SK-N-SH (cell line): ENCODE measurements around the gene GYPC. TPM values are rescaled to one million over a fixed set of nuclear protein-coding genes. Genes with fewer than 3 reads are reported as not detected.

Source experiments
- CTCF ChIA-PET: fragments of 300-600, 350-600 bp; formaldehyde crosslinking; extraction: SDS; loops from one replicate; lab custom pipeline; 2021; lab: Yijun Ruan, JAX
- POLR2A ChIA-PET: fragments of 350-600 bp; sonication (Branson Sonifier 250); formaldehyde crosslinking; extraction: SDS; loops from one replicate; lab custom pipeline; 2020; ENCODE audit warnings: antibody characterized with exemption, inconsistent platforms; lab: Yijun Ruan, JAX
- DNase-seq: peaks from one replicate; pipeline ENCODE4 v3.0.0; 2012
- H2AFZ ChIP-seq: fragments of 200-600 bp; sonication (generic); 2 replicates; pipeline ENCODE4 v1.8.1; 2016; ENCODE audit warnings: antibody characterized with exemption, mild to moderate bottlenecking, low read depth
- H3F3A ChIP-seq: fragments of 200-600 bp; sonication (generic); replicated peaks from 2 replicates; pipeline ENCODE3; 2016; ENCODE audit warnings: antibody characterized with exemption, mild to moderate bottlenecking; ENCODE audit not compliant: insufficient read depth
- H3K27ac ChIP-seq, 2 experiments: fragments of 200-500 bp in 1 of 2; fragments of 200-600 bp in 1 of 2; sonication (Bioruptor generic) in 1 of 2; sonication (generic), shearing (Covaris generic) in 1 of 2; 2 replicates each; pipeline versions ENCODE4 v1.5.1 to v1.6.1; 2014 to 2016; ENCODE audit warnings: low read depth in 2 of 2, inconsistent platforms in 1 of 2, low read length in 1 of 2, mild to moderate bottlenecking in 1 of 2, mixed read lengths in 1 of 2
- H3K27me3 ChIP-seq: fragments of 200-600 bp; sonication (generic), shearing (Covaris generic); 2 replicates; pipeline ENCODE4 v1.6.1; 2016; ENCODE audit warnings: mixed run types; ENCODE audit not compliant: insufficient read depth
- H3K36me3 ChIP-seq, 2 experiments: fragments of 200-500 bp in 1 of 2; fragments of 200-600 bp in 1 of 2; sonication (Bioruptor generic) in 1 of 2; sonication (generic) in 1 of 2; replicated peaks in 1 of 2; 2 replicates each; pipeline versions ENCODE3 to v1.5.1; 2014 to 2016; ENCODE audit warnings: low read length in 1 of 2, mild to moderate bottlenecking in 1 of 2; ENCODE audit not compliant: insufficient read depth in 2 of 2, control insufficient read depth in 1 of 2
- H3K4me1 ChIP-seq, 2 experiments: fragments of 200-500 bp in 1 of 2; fragments of 200-600 bp in 1 of 2; sonication (Bioruptor generic) in 1 of 2; sonication (generic), shearing (Covaris generic) in 1 of 2; 2 replicates each; pipeline versions ENCODE4 v1.5.1 to v1.6.1; 2014 to 2016; ENCODE audit warnings: low read depth in 1 of 2, low read length in 1 of 2, mixed run types in 1 of 2; ENCODE audit not compliant: insufficient read depth in 2 of 2, control insufficient read depth in 1 of 2
- H3K4me2 ChIP-seq: fragments of 200-600 bp; sonication (generic), shearing (Covaris generic); 2 replicates; pipeline ENCODE4 v1.6.1; 2017; ENCODE audit warnings: mixed run types
- H3K4me3 ChIP-seq, 2 experiments: fragments of 200-500 bp in 1 of 2; fragments of 200-600 bp in 1 of 2; sonication (Bioruptor generic) in 1 of 2; sonication (generic), shearing (Covaris generic) in 1 of 2; 2 replicates each; pipeline versions ENCODE4 v1.5.1 to v1.8.1; 2014 to 2016; ENCODE audit warnings: low read depth in 2 of 2, inconsistent platforms in 1 of 2, low read length in 1 of 2, mild to moderate bottlenecking in 1 of 2, mixed read lengths in 1 of 2, moderate library complexity in 1 of 2
- H3K79me2 ChIP-seq: fragments of 200-600 bp; sonication (generic); 2 replicates; pipeline ENCODE4 v1.8.1; 2017; ENCODE audit warnings: mild to moderate bottlenecking; ENCODE audit not compliant: insufficient read depth
- H3K9ac ChIP-seq: fragments of 200-600 bp; sonication (generic); 2 replicates; pipeline ENCODE4 v1.6.1; 2017; ENCODE audit warnings: mixed run types
- H3K9me2 ChIP-seq: fragments of 200-600 bp; sonication (generic); 2 replicates; pipeline ENCODE4 v1.6.1; 2017; ENCODE audit warnings: mixed run types
- H3K9me3 ChIP-seq: fragments of 200-600 bp; sonication (generic); 2 replicates; pipeline ENCODE4 v1.6.1; 2017; ENCODE audit warnings: mixed run types, mild to moderate bottlenecking, moderate library complexity
- H4K20me1 ChIP-seq: fragments of 200-600 bp; sonication (generic); 2 replicates; pipeline ENCODE4 v1.6.1; 2017; ENCODE audit warnings: mild to moderate bottlenecking, mixed run types; ENCODE audit not compliant: insufficient read depth
- CTCF ChIP-seq: fragments of 200-600 bp; sonication (generic); IDR thresholded peaks from 2 replicates; pipeline ENCODE4 v1.6.1; 2017; ENCODE audit warnings: antibody characterized with exemption, mild to moderate bottlenecking, moderate library complexity
- ELF1 ChIP-seq: IDR thresholded peaks from 2 replicates; pipeline ENCODE4 v1.4.0; 2012
- EP300 ChIP-seq, 2 experiments: IDR thresholded peaks; 2 replicates each; pipeline versions ENCODE4 v1.4.0 to v1.6.1; 2012; ENCODE audit warnings: borderline replicate concordance in 1 of 2, low read depth in 1 of 2, low read length in 1 of 2
- EZH2phosphoT487 ChIP-seq: fragments of 200-600 bp; sonication (generic); IDR thresholded peaks from 2 replicates; pipeline ENCODE4 v1.6.1; 2017; ENCODE audit warnings: low read depth, mixed run types, mild to moderate bottlenecking, antibody characterized with exemption, moderate library complexity, borderline replicate concordance
- FOXJ3 ChIP-seq: sonication (generic); formaldehyde crosslinking; IDR thresholded peaks from 2 replicates; pipeline ENCODE4 v1.5.1; 2020; ENCODE audit warnings: mild to moderate bottlenecking, missing genetic modification reagents
- FOXM1 ChIP-seq: IDR thresholded peaks from 2 replicates; pipeline ENCODE4 v1.4.0; 2012; ENCODE audit warnings: low read depth, mild to moderate bottlenecking
- GABPA ChIP-seq: IDR thresholded peaks from 2 replicates; pipeline ENCODE4 v1.4.0; 2012; ENCODE audit warnings: low read depth, mild to moderate bottlenecking
- MEF2A ChIP-seq: IDR thresholded peaks from 2 replicates; pipeline ENCODE4 v1.4.0; 2012; ENCODE audit warnings: low read depth, borderline replicate concordance
- MXI1 ChIP-seq: IDR thresholded peaks from 2 replicates; pipeline ENCODE4 v1.6.1; 2012; ENCODE audit warnings: mild to moderate bottlenecking, low read depth, low read length, improper control_type of control experiment
- NRF1 ChIP-seq: IDR thresholded peaks from 2 replicates; pipeline ENCODE4 v1.6.1; 2012; ENCODE audit warnings: low read depth, mild to moderate bottlenecking, low read length
- RAD21 ChIP-seq: IDR thresholded peaks from 2 replicates; pipeline ENCODE4 v1.6.1; 2012; ENCODE audit warnings: mild to moderate bottlenecking, low read length
- RCOR1 ChIP-seq: fragments of 150-350 bp; IDR thresholded peaks from 2 replicates; pipeline ENCODE4 v1.6.1; 2017; ENCODE audit warnings: antibody characterized with exemption, low read length
- RFX5 ChIP-seq: IDR thresholded peaks from 2 replicates; pipeline ENCODE4 v1.6.1; 2012; ENCODE audit warnings: mild to moderate bottlenecking, improper control_type of control experiment, low read length
- RXRA ChIP-seq: IDR thresholded peaks from 2 replicates; pipeline ENCODE4 v1.4.0; 2012; ENCODE audit warnings: low read depth, mild to moderate bottlenecking, borderline replicate concordance
- SIN3A ChIP-seq: IDR thresholded peaks from 2 replicates; pipeline ENCODE4 v1.6.1; 2012; ENCODE audit warnings: low read depth, mild to moderate bottlenecking, low read length, moderate library complexity, borderline replicate concordance
- TEAD4 ChIP-seq: IDR thresholded peaks from 2 replicates; pipeline ENCODE4 v1.4.0; 2012; ENCODE audit warnings: mild to moderate bottlenecking, borderline replicate concordance; ENCODE audit not compliant: insufficient read depth
- YY1 ChIP-seq: IDR thresholded peaks from 2 replicates; pipeline ENCODE4 v1.4.0; 2012; ENCODE audit warnings: low read depth, mild to moderate bottlenecking
- ZBTB33 ChIP-seq: IDR thresholded peaks from 2 replicates; pipeline ENCODE4 v1.4.0; 2012; ENCODE audit warnings: low read depth, borderline replicate concordance
- WGBS: methylation state at CpG from one replicate; pipeline ENCODE4 v1.1.6; 2017; ENCODE audit warnings: low lambda C conversion rate; 5-methylcytosine and 5-hydroxymethylcytosine counted together
- polyA plus RNA-seq, 3 experiments: library from polyadenylated mRNA; depleted of rRNA; stranded (reverse); fragments of >200 nt; gene quantifications; 2 replicates each; pipeline ENCODE4 v1.2.3, GENCODE V29; 2012

GYPC gene
- polyA plus RNA-seq, 1 of the 3 experiments (the other 2 are of a cell fraction): not detected

DNA sequence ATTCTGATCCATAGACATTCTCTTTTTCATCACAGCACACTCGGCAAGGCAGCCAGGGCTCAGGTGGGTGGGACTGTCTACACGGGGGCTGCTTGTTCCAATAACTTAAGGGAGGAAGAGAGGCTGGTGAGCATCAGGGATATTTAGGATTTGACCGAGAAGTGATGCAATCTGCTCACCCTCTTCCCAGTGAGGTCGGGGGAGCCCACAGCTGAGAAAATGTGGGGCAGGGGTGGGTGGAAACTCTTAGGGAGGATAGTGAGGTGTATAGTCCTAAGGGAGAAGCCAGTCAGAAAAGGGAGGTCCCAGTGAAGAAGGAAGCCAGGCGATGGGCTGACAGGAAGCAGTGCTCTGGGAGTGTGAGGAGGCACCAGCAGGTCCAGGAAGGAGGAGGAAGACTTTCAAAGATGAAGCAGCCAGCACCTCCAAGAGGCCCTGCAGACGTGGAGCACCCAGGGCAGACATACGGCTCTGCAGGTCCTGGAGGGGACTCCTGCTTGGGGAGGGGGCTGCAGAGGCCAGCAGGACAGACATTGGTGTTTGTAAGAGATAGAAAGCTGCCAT is 76.8 kb downstream of the GYPC start:
- Histone ChIP-seq H3K36me3 (no peaks in the 10 kb centered on the region), H3K9ac (no peak overlapping the region), H3K4me1 (no peaks in the 10 kb centered on the region), H3K9me3 (no peaks in the 10 kb centered on the region), H3K4me3 (no peak overlapping the region), H4K20me1 (no peaks in the 10 kb centered on the region), H3K79me2 (no peaks in the 10 kb centered on the region), H3K9me2 (no peaks in the 10 kb centered on the region), H3K4me2 (no peak overlapping the region), H3F3A (no peaks in the 10 kb centered on the region), H3K27me3 (no peaks in the 10 kb centered on the region), H2AFZ (no peak overlapping the region), H3K27ac (no peak overlapping the region)
- WGBS: 4% methylated on average over 5 of the region's 7 CpGs
- DNase-seq: no peak
- ChIA-PET CTCF (interaction anchor here (1.1 kb wide), 1 partner anchor 44 kb away, joined by 3 read pairs; no protein-coding TSS in a partner anchor), POLR2A (no interaction called here)
- TF ChIP-seq ELF1 (no peak), FOXJ3 (no peak), FOXM1 (no peak)

- 18% methylated on average over 1 of the region's 1 CpG for WGBS
- Histone ChIP-seq H3K27me3 (no peaks in the 10 kb centered on the region), H4K20me1 (no peaks in the 10 kb centered on the region), H3K4me2 (no peak overlapping the region), H3K79me2 (no peaks in the 10 kb centered on the region), H3K27ac (no peak overlapping the region), H3K36me3 (no peaks in the 10 kb centered on the region), H3K9ac (no peak overlapping the region), H3K9me2 (no peaks in the 10 kb centered on the region), H2AFZ (no peak overlapping the region), H3K4me3 (no peak overlapping the region), H3K4me1 (no peaks in the 10 kb centered on the region), H3K9me3 (no peaks in the 10 kb centered on the region), H3F3A (no peaks in the 10 kb centered on the region)
- TF ChIP-seq RFX5 (no peak), GABPA (no peak), TEAD4 (no peak), EZH2phosphoT487 (no peak)
- no peak for DNase-seq
- ChIA-PET CTCF (interaction anchor here (1.1 kb wide), 1 partner anchor 43 kb away, joined by 3 read pairs; no protein-coding TSS in a partner anchor), POLR2A (no interaction called here)
Measured at GRCh38 chr2:126733795-126734194, 77.8 kb downstream of the GYPC start.

DNA sequence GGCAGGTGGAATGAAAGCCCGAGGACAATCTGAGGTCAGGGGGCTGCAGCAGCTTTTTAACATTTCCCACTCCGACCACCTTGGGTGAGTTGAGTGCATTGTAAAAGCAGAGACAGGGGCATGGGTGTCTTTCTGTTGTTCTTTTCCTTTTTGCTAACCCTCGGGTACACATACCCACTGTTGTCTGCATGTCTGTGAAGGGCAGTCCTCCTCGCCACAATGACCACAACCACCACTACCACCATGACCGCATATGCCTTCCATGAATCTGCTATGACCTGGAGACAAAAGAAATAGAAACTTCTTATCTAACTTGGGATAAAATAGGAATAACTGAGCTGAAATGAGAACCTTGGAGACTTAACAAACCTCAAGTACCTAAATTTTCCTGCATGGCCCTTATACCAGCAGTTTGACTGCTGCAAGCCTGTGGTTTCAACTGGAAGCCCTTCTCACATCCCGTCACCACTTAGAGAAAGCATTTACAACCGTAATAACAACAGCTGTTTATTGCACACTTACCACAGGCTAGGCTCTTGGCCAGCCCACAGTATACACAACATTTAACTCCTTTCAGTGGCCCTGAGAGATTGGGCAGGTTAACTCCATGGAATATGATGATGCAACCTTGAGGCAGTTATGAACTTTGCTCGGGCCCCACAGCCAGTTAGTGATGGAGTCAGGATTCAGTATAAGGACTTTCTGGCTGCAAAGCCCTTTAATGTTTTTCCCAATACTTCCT is 80.3 kb downstream of the GYPC start:
- no peak overlapping the region for H3K4me2 ChIP-seq
- no peak overlapping the region for H3K9ac ChIP-seq
- no peaks in the 10 kb centered on the region for H3K9me2 ChIP-seq
- H3K79me2 ChIP-seq: no peaks in the 10 kb centered on the region
- 10% methylated on average over 8 of the region's 8 CpGs for WGBS
- no peaks in the 10 kb centered on the region for H3F3A ChIP-seq
- H3K9me3 ChIP-seq: no peaks in the 10 kb centered on the region
- DNase-seq: no peak
- no peaks in the 10 kb centered on the region for H3K36me3 ChIP-seq
- H3K27ac ChIP-seq: no peak overlapping the region
- no peak overlapping the region for H2AFZ ChIP-seq
- no peaks in the 10 kb centered on the region for H4K20me1 ChIP-seq
- ChIA-PET CTCF (no interaction called here), POLR2A (no interaction called here)
- H3K4me1 ChIP-seq: no peaks in the 10 kb centered on the region
- H3K27me3 ChIP-seq: no peaks in the 10 kb centered on the region
- H3K4me3 ChIP-seq: no peak overlapping the region
- TF ChIP-seq EP300 (IDR thresholded peaks at IDR 0.05; ENCODE audit: borderline replicate concordance in 1 of 2, low read depth in 1 of 2, low read length in 1 of 2) (no peak), SIN3A (no peak), MXI1 (no peak), RAD21 (no peak), ZBTB33 (no peak), GABPA (no peak), MEF2A (no peak), RCOR1 (no peak), CTCF (no peak), EZH2phosphoT487 (no peak), TEAD4 (no peak), YY1 (no peak), RXRA (no peak), ELF1 (no peak), FOXJ3 (no peak), NRF1 (no peak)
